Measurements from ENCODE around the gene EZR. TPM values are rescaled to one million over a fixed set of nuclear protein-coding genes. Genes with fewer than 3 reads are reported as not detected.

Gene EZR
- total and polyA plus RNA-seq, 2 donors = 95.1 to 122 TPM

- WGBS = 1% methylated on average over 60 of the region's 61 CpGs
- no peak for DNase-seq (ENCODE audit: extremely low spot score)
- no peaks in the 10 kb centered on the region for H3K4me1 ChIP-seq (ENCODE audit: insufficient read depth)
- peak overlapping the region; percentile 97 for H3K27ac ChIP-seq (ENCODE audit: low read depth)
- peak overlapping the region; percentile 91 for H3K4me3 ChIP-seq (ENCODE audit: low read depth, low read length)
- no peaks in the 10 kb centered on the region for H3K36me3 ChIP-seq (ENCODE audit: insufficient read depth)
Measured at GRCh38 chr6:158817728-158818580, 1.2 kb downstream of the EZR start.

- WGBS = 31% methylated on average over 20 of the region's 20 CpGs
- Histone ChIP-seq H3K36me3 (ENCODE audit: insufficient read depth) (no peaks in the 10 kb centered on the region), H3K27ac (ENCODE audit: low read depth) (peak overlapping the region; percentile 83), H3K4me1 (ENCODE audit: insufficient read depth) (no peaks in the 10 kb centered on the region), H3K4me3 (ENCODE audit: low read depth, low read length) (peak overlapping the region; percentile 91)
- no peak for DNase-seq (ENCODE audit: extremely low spot score)
Measured at GRCh38 chr6:158816803-158817727, 2.1 kb downstream of the EZR start.

- WGBS = 53% methylated on average over 5 of the region's 5 CpGs
- DNase-seq (ENCODE audit: extremely low spot score) = no peak
- H3K4me3 ChIP-seq (ENCODE audit: low read depth, low read length) = no peak overlapping the region
- H3K27ac ChIP-seq (ENCODE audit: low read depth) = no peak overlapping the region
- H3K4me1 ChIP-seq (ENCODE audit: insufficient read depth) = no peaks in the 10 kb centered on the region
- no peaks in the 10 kb centered on the region for H3K36me3 ChIP-seq (ENCODE audit: insufficient read depth)
Measured at GRCh38 chr6:158816329-158816728, 2.8 kb downstream of the EZR start.

GRCh38 chr6:158815907-158816306, 3.3 kb downstream of the EZR start:
- Histone ChIP-seq H3K36me3 (ENCODE audit: insufficient read depth) (no peaks in the 10 kb centered on the region), H3K27ac (ENCODE audit: low read depth) (no peak overlapping the region), H3K4me3 (ENCODE audit: low read depth, low read length) (no peak overlapping the region), H3K4me1 (ENCODE audit: insufficient read depth) (no peaks in the 10 kb centered on the region)
- WGBS = 63% methylated on average over 2 of the region's 2 CpGs
- no peak for DNase-seq (ENCODE audit: extremely low spot score)

- WGBS = 72% methylated on average over 2 of the region's 2 CpGs
- no peaks in the 10 kb centered on the region for H3K4me1 ChIP-seq (ENCODE audit: insufficient read depth)
Measured at GRCh38 chr6:158815379-158815724, 3.8 kb downstream of the EZR start.

GRCh38 chr6:158813032-158813431, 6.1 kb downstream of the EZR start:
- DNase-seq (ENCODE audit: extremely low spot score) = no peak
- H3K4me3 ChIP-seq (ENCODE audit: low read depth, low read length) = no peak overlapping the region
- no peaks in the 10 kb centered on the region for H3K4me1 ChIP-seq (ENCODE audit: insufficient read depth)
- H3K27ac ChIP-seq (ENCODE audit: low read depth) = no peak overlapping the region
- H3K36me3 ChIP-seq (ENCODE audit: insufficient read depth) = no peaks in the 10 kb centered on the region
- 80% methylated on average over 3 of the region's 3 CpGs for WGBS

More at GRCh38 chr6:158815379-158815724, 3.8 kb downstream of the EZR start:
- Histone ChIP-seq H3K36me3 (ENCODE audit: insufficient read depth) (no peaks in the 10 kb centered on the region), H3K27ac (ENCODE audit: low read depth) (no peak overlapping the region), H3K4me3 (ENCODE audit: low read depth, low read length) (no peak overlapping the region)
- no peak for DNase-seq (ENCODE audit: extremely low spot score)

GRCh38 chr6:158812611-158813010, 6.6 kb downstream of the EZR start:
- 82% methylated on average over 5 of the region's 5 CpGs for WGBS
- no peak overlapping the region for H3K4me3 ChIP-seq (ENCODE audit: low read depth, low read length)
- DNase-seq (ENCODE audit: extremely low spot score) = no peak
- H3K27ac ChIP-seq (ENCODE audit: low read depth) = no peak overlapping the region
- H3K4me1 ChIP-seq (ENCODE audit: insufficient read depth) = no peaks in the 10 kb centered on the region
- H3K36me3 ChIP-seq (ENCODE audit: insufficient read depth) = no peaks in the 10 kb centered on the region

- 36% methylated on average over 9 of the region's 9 CpGs for WGBS
- H3K4me3 ChIP-seq (ENCODE audit: low read depth, low read length) = no peak overlapping the region
- DNase-seq (ENCODE audit: extremely low spot score) = no peak
- no peaks in the 10 kb centered on the region for H3K4me1 ChIP-seq (ENCODE audit: insufficient read depth)
- no peaks in the 10 kb centered on the region for H3K36me3 ChIP-seq (ENCODE audit: insufficient read depth)
- no peak overlapping the region for H3K27ac ChIP-seq (ENCODE audit: low read depth)
Measured at GRCh38 chr6:158810155-158811095, 8.7 kb downstream of the EZR start.

GRCh38 chr6:158808941-158809678, 10.1 kb downstream of the EZR start:
- H3K36me3 ChIP-seq (ENCODE audit: insufficient read depth) = no peaks in the 10 kb centered on the region
- 85% methylated on average over 8 of the region's 8 CpGs for WGBS
- H3K27ac ChIP-seq (ENCODE audit: low read depth) = no peak overlapping the region
- no peak overlapping the region for H3K4me3 ChIP-seq (ENCODE audit: low read depth, low read length)
- H3K4me1 ChIP-seq (ENCODE audit: insufficient read depth) = no peaks in the 10 kb centered on the region
- DNase-seq (ENCODE audit: extremely low spot score) = no peak

GRCh38 chr6:158808442-158808833, 10.7 kb downstream of the EZR start:
- H3K27ac ChIP-seq (ENCODE audit: low read depth) = no peak overlapping the region
- no peaks in the 10 kb centered on the region for H3K36me3 ChIP-seq (ENCODE audit: insufficient read depth)
- WGBS = 69% methylated on average over 6 of the region's 6 CpGs
- no peak overlapping the region for H3K4me3 ChIP-seq (ENCODE audit: low read depth, low read length)
- DNase-seq (ENCODE audit: extremely low spot score) = no peak
- H3K4me1 ChIP-seq (ENCODE audit: insufficient read depth) = no peaks in the 10 kb centered on the region

GRCh38 chr6:158807515-158808441, 11.4 kb downstream of the EZR start:
- no peak overlapping the region for H3K27ac ChIP-seq (ENCODE audit: low read depth)
- WGBS = 62% methylated on average over 8 of the region's 8 CpGs
- H3K36me3 ChIP-seq (ENCODE audit: insufficient read depth) = no peaks in the 10 kb centered on the region
- no peak overlapping the region for H3K4me3 ChIP-seq (ENCODE audit: low read depth, low read length)
- no peaks in the 10 kb centered on the region for H3K4me1 ChIP-seq (ENCODE audit: insufficient read depth)
- DNase-seq (ENCODE audit: extremely low spot score) = no peak

Measured in urinary bladder (tissue), 4 donors.